SK-N-SH (cell line): Measurements from ENCODE around the gene DCAF6. TPM values are rescaled to one million over a fixed set of nuclear protein-coding genes. Genes with fewer than 3 reads are reported as not detected.

Source experiments
- CTCF ChIA-PET: fragments of 300-600, 350-600 bp; formaldehyde crosslinking; extraction: SDS; loops from one replicate; lab custom pipeline; 2021; lab: Yijun Ruan, JAX
- POLR2A ChIA-PET: fragments of 350-600 bp; sonication (Branson Sonifier 250); formaldehyde crosslinking; extraction: SDS; loops from one replicate; lab custom pipeline; 2020; ENCODE audit warnings: antibody characterized with exemption, inconsistent platforms; lab: Yijun Ruan, JAX
- DNase-seq: peaks from one replicate; pipeline ENCODE4 v3.0.0; 2012
- H2AFZ ChIP-seq: fragments of 200-600 bp; sonication (generic); 2 replicates; pipeline ENCODE4 v1.8.1; 2016; ENCODE audit warnings: antibody characterized with exemption, mild to moderate bottlenecking, low read depth
- H3F3A ChIP-seq: fragments of 200-600 bp; sonication (generic); replicated peaks from 2 replicates; pipeline ENCODE3; 2016; ENCODE audit warnings: antibody characterized with exemption, mild to moderate bottlenecking; ENCODE audit not compliant: insufficient read depth
- H3K27ac ChIP-seq, 2 experiments: fragments of 200-500 bp in 1 of 2; fragments of 200-600 bp in 1 of 2; sonication (Bioruptor generic) in 1 of 2; sonication (generic), shearing (Covaris generic) in 1 of 2; 2 replicates each; pipeline versions ENCODE4 v1.5.1 to v1.6.1; 2014 to 2016; ENCODE audit warnings: low read depth in 2 of 2, inconsistent platforms in 1 of 2, low read length in 1 of 2, mild to moderate bottlenecking in 1 of 2, mixed read lengths in 1 of 2
- H3K27me3 ChIP-seq: fragments of 200-600 bp; sonication (generic), shearing (Covaris generic); 2 replicates; pipeline ENCODE4 v1.6.1; 2016; ENCODE audit warnings: mixed run types; ENCODE audit not compliant: insufficient read depth
- H3K36me3 ChIP-seq, 2 experiments: fragments of 200-500 bp in 1 of 2; fragments of 200-600 bp in 1 of 2; sonication (Bioruptor generic) in 1 of 2; sonication (generic) in 1 of 2; replicated peaks in 1 of 2; 2 replicates each; pipeline versions ENCODE3 to v1.5.1; 2014 to 2016; ENCODE audit warnings: low read length in 1 of 2, mild to moderate bottlenecking in 1 of 2; ENCODE audit not compliant: insufficient read depth in 2 of 2, control insufficient read depth in 1 of 2
- H3K4me1 ChIP-seq, 2 experiments: fragments of 200-500 bp in 1 of 2; fragments of 200-600 bp in 1 of 2; sonication (Bioruptor generic) in 1 of 2; sonication (generic), shearing (Covaris generic) in 1 of 2; 2 replicates each; pipeline versions ENCODE4 v1.5.1 to v1.6.1; 2014 to 2016; ENCODE audit warnings: low read depth in 1 of 2, low read length in 1 of 2, mixed run types in 1 of 2; ENCODE audit not compliant: insufficient read depth in 2 of 2, control insufficient read depth in 1 of 2
- H3K4me2 ChIP-seq: fragments of 200-600 bp; sonication (generic), shearing (Covaris generic); 2 replicates; pipeline ENCODE4 v1.6.1; 2017; ENCODE audit warnings: mixed run types
- H3K4me3 ChIP-seq, 2 experiments: fragments of 200-500 bp in 1 of 2; fragments of 200-600 bp in 1 of 2; sonication (Bioruptor generic) in 1 of 2; sonication (generic), shearing (Covaris generic) in 1 of 2; 2 replicates each; pipeline versions ENCODE4 v1.5.1 to v1.8.1; 2014 to 2016; ENCODE audit warnings: low read depth in 2 of 2, inconsistent platforms in 1 of 2, low read length in 1 of 2, mild to moderate bottlenecking in 1 of 2, mixed read lengths in 1 of 2, moderate library complexity in 1 of 2
- H3K79me2 ChIP-seq: fragments of 200-600 bp; sonication (generic); 2 replicates; pipeline ENCODE4 v1.8.1; 2017; ENCODE audit warnings: mild to moderate bottlenecking; ENCODE audit not compliant: insufficient read depth
- H3K9ac ChIP-seq: fragments of 200-600 bp; sonication (generic); 2 replicates; pipeline ENCODE4 v1.6.1; 2017; ENCODE audit warnings: mixed run types
- H3K9me2 ChIP-seq: fragments of 200-600 bp; sonication (generic); 2 replicates; pipeline ENCODE4 v1.6.1; 2017; ENCODE audit warnings: mixed run types
- H3K9me3 ChIP-seq: fragments of 200-600 bp; sonication (generic); 2 replicates; pipeline ENCODE4 v1.6.1; 2017; ENCODE audit warnings: mixed run types, mild to moderate bottlenecking, moderate library complexity
- H4K20me1 ChIP-seq: fragments of 200-600 bp; sonication (generic); 2 replicates; pipeline ENCODE4 v1.6.1; 2017; ENCODE audit warnings: mild to moderate bottlenecking, mixed run types; ENCODE audit not compliant: insufficient read depth
- CHD2 ChIP-seq: fragments of 150-350 bp; IDR thresholded peaks from 2 replicates; pipeline ENCODE4 v1.6.1; 2018; ENCODE audit warnings: low read length; ENCODE audit not compliant: partially characterized antibody
- FOXJ3 ChIP-seq: sonication (generic); formaldehyde crosslinking; IDR thresholded peaks from 2 replicates; pipeline ENCODE4 v1.5.1; 2020; ENCODE audit warnings: mild to moderate bottlenecking, missing genetic modification reagents
- GABPA ChIP-seq: IDR thresholded peaks from 2 replicates; pipeline ENCODE4 v1.4.0; 2012; ENCODE audit warnings: low read depth, mild to moderate bottlenecking
- POLR2AphosphoS5 ChIP-seq: IDR thresholded peaks from 2 replicates; pipeline ENCODE4 v1.6.1; 2012; ENCODE audit warnings: low read depth, low read length
- RAD21 ChIP-seq: IDR thresholded peaks from 2 replicates; pipeline ENCODE4 v1.6.1; 2012; ENCODE audit warnings: mild to moderate bottlenecking, low read length
- RCOR1 ChIP-seq: fragments of 150-350 bp; IDR thresholded peaks from 2 replicates; pipeline ENCODE4 v1.6.1; 2017; ENCODE audit warnings: antibody characterized with exemption, low read length
- SIN3A ChIP-seq: IDR thresholded peaks from 2 replicates; pipeline ENCODE4 v1.6.1; 2012; ENCODE audit warnings: low read depth, mild to moderate bottlenecking, low read length, moderate library complexity, borderline replicate concordance
- TAF1 ChIP-seq: IDR thresholded peaks from 2 replicates; pipeline ENCODE4 v1.6.1; 2012; ENCODE audit warnings: low read depth, mild to moderate bottlenecking, low read length, moderate library complexity, borderline replicate concordance
- TEAD4 ChIP-seq: IDR thresholded peaks from 2 replicates; pipeline ENCODE4 v1.4.0; 2012; ENCODE audit warnings: mild to moderate bottlenecking, borderline replicate concordance; ENCODE audit not compliant: insufficient read depth
- WGBS: methylation state at CpG from one replicate; pipeline ENCODE4 v1.1.6; 2017; ENCODE audit warnings: low lambda C conversion rate; 5-methylcytosine and 5-hydroxymethylcytosine counted together
- polyA plus RNA-seq, 3 experiments: library from polyadenylated mRNA; depleted of rRNA; stranded (reverse); fragments of >200 nt; gene quantifications; 2 replicates each; pipeline ENCODE4 v1.2.3, GENCODE V29; 2012
- TF ChIP-seq, protein P1 (sequence below): fragments of 150-350 bp; IDR thresholded peaks from 2 replicates; pipeline ENCODE4 v1.6.1; 2016; ENCODE audit warnings: mild to moderate bottlenecking, low read depth, low read length
- TF ChIP-seq, protein P2 (sequence below): IDR thresholded peaks from 2 replicates; pipeline ENCODE4 v1.4.0; 2012; ENCODE audit warnings: low read depth, borderline replicate concordance
- TF ChIP-seq, protein P3 (sequence below): IDR thresholded peaks from 2 replicates; pipeline ENCODE4 v1.4.0; 2012; ENCODE audit warnings: low read depth, borderline replicate concordance
- TF ChIP-seq, protein P4 (sequence below): IDR thresholded peaks from 2 replicates; pipeline ENCODE4; 2012
- TF ChIP-seq, protein P5 (sequence below): IDR thresholded peaks from 2 replicates; pipeline ENCODE4 v1.6.1; 2012; ENCODE audit warnings: mild to moderate bottlenecking, low read depth, low read length, moderate library complexity
- TF ChIP-seq, protein P6 (sequence below): IDR thresholded peaks from 2 replicates; pipeline ENCODE4 v1.4.0; 2012; ENCODE audit warnings: low read depth
- TF ChIP-seq, protein P7 (sequence below): fragments of 200-600 bp; sonication (generic); IDR thresholded peaks from 2 replicates; pipeline ENCODE4 v1.6.1; 2017; ENCODE audit warnings: antibody characterized with exemption, mild to moderate bottlenecking, moderate library complexity

DCAF6 gene
- polyA plus RNA-seq, 1 of the 3 experiments (the other 2 are of a cell fraction) = 31.3 TPM

DNA sequence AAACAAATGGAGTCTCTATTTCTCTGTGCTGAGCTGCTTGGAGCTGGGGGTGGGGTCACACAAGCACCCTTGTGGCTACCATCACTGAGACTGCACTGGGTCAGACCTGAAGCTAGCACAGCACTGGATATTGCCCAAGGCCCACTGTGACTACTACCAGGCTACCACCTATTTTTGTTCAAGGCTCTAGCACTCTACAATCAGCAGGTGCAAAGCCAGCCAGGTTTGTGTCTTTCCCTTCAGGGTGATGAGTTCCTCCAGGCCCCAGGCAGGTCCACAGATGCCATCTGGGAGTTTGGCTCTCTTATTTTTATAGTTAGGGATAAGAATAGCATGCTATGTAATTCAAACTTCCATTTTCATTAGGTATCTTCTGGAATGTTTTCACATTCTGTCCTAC lies 46.1 kb upstream of the DCAF6 start:
- no peaks in the 10 kb centered on the region for H3F3A ChIP-seq
- no peak for DNase-seq
- H3K36me3 ChIP-seq = no peaks in the 10 kb centered on the region
- no peaks in the 10 kb centered on the region for H3K9me2 ChIP-seq
- H3K27ac ChIP-seq = no peak overlapping the region
- H4K20me1 ChIP-seq = no peaks in the 10 kb centered on the region
- CTCF ChIA-PET = no interaction called here
- no peak for TF ChIP-seq GABPA
- TF ChIP-seq, all 33 proteins: peak for 0
- Histone ChIP-seq H3K79me2 (no peaks in the 10 kb centered on the region), H3K9ac (no peak overlapping the region), H3K4me1 (no peaks in the 10 kb centered on the region), H3K4me2 (no peak overlapping the region), H2AFZ (no peak overlapping the region), H3K9me3 (no peaks in the 10 kb centered on the region), H3K27me3 (no peaks in the 10 kb centered on the region), H3K4me3 (no peak overlapping the region)
- POLR2A ChIA-PET = no interaction called here

DNA sequence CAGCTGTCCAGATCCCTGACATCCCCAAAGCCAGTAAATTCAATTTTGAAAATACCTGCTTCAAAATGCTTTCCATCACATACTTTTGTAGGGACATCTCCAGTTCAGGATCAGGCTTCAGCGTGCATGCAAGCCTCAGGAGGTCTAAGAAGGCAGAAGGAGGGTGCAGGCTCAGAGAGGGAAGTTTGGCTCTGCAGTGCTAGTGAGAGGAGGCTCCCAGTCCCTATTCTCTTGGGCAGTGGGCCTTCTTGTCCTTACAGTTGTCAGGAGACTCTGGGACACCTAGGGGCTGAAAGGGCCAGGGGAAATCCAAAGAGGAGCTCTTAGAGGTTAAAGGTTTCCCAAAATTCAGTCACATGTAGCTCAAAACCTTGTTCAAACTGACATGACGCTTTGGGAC lies 42.7 kb upstream of the DCAF6 start:
- Histone ChIP-seq H3K4me1 (no peaks in the 10 kb centered on the region), H3K79me2 (no peaks in the 10 kb centered on the region), H3F3A (no peaks in the 10 kb centered on the region), H2AFZ (no peak overlapping the region), H3K9me2 (no peaks in the 10 kb centered on the region), H3K9me3 (no peaks in the 10 kb centered on the region), H3K4me3 (no peak overlapping the region), H3K36me3 (no peaks in the 10 kb centered on the region), H4K20me1 (no peaks in the 10 kb centered on the region), H3K4me2 (no peak overlapping the region), H3K9ac (no peak overlapping the region), H3K27me3 (no peaks in the 10 kb centered on the region), H3K27ac (no peak overlapping the region)
- DNase-seq = no peak
- POLR2A ChIA-PET = no interaction called here
- CTCF ChIA-PET = interaction anchor here (0.7 to 1.2 kb wide), 2 partner anchors 15 to 21 kb away, joined by 3 read pairs; no protein-coding TSS in a partner anchor
- 83% methylated on average over 2 of the region's 2 CpGs for WGBS
- TF ChIP-seq TEAD4 = no peak
- TF ChIP-seq FOXJ3 = no peak
- TF ChIP-seq, protein P1, sequence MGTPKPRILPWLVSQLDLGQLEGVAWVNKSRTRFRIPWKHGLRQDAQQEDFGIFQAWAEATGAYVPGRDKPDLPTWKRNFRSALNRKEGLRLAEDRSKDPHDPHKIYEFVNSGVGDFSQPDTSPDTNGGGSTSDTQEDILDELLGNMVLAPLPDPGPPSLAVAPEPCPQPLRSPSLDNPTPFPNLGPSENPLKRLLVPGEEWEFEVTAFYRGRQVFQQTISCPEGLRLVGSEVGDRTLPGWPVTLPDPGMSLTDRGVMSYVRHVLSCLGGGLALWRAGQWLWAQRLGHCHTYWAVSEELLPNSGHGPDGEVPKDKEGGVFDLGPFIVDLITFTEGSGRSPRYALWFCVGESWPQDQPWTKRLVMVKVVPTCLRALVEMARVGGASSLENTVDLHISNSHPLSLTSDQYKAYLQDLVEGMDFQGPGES = no peak
- TF ChIP-seq, protein P2, sequence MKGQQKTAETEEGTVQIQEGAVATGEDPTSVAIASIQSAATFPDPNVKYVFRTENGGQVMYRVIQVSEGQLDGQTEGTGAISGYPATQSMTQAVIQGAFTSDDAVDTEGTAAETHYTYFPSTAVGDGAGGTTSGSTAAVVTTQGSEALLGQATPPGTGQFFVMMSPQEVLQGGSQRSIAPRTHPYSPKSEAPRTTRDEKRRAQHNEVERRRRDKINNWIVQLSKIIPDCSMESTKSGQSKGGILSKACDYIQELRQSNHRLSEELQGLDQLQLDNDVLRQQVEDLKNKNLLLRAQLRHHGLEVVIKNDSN = no peak
- TF ChIP-seq, protein P3, sequence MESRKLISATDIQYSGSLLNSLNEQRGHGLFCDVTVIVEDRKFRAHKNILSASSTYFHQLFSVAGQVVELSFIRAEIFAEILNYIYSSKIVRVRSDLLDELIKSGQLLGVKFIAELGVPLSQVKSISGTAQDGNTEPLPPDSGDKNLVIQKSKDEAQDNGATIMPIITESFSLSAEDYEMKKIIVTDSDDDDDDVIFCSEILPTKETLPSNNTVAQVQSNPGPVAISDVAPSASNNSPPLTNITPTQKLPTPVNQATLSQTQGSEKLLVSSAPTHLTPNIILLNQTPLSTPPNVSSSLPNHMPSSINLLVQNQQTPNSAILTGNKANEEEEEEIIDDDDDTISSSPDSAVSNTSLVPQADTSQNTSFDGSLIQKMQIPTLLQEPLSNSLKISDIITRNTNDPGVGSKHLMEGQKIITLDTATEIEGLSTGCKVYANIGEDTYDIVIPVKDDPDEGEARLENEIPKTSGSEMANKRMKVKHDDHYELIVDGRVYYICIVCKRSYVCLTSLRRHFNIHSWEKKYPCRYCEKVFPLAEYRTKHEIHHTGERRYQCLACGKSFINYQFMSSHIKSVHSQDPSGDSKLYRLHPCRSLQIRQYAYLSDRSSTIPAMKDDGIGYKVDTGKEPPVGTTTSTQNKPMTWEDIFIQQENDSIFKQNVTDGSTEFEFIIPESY = no peak
- TF ChIP-seq GABPA = no peak
- no peak for TF ChIP-seq RCOR1
- no peak for TF ChIP-seq SIN3A
- TF ChIP-seq, protein P4, sequence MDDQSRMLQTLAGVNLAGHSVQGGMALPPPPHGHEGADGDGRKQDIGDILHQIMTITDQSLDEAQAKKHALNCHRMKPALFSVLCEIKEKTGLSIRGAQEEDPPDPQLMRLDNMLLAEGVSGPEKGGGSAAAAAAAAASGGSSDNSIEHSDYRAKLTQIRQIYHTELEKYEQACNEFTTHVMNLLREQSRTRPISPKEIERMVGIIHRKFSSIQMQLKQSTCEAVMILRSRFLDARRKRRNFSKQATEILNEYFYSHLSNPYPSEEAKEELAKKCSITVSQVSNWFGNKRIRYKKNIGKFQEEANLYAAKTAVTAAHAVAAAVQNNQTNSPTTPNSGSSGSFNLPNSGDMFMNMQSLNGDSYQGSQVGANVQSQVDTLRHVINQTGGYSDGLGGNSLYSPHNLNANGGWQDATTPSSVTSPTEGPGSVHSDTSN = no peak
- TF ChIP-seq, protein P5, sequence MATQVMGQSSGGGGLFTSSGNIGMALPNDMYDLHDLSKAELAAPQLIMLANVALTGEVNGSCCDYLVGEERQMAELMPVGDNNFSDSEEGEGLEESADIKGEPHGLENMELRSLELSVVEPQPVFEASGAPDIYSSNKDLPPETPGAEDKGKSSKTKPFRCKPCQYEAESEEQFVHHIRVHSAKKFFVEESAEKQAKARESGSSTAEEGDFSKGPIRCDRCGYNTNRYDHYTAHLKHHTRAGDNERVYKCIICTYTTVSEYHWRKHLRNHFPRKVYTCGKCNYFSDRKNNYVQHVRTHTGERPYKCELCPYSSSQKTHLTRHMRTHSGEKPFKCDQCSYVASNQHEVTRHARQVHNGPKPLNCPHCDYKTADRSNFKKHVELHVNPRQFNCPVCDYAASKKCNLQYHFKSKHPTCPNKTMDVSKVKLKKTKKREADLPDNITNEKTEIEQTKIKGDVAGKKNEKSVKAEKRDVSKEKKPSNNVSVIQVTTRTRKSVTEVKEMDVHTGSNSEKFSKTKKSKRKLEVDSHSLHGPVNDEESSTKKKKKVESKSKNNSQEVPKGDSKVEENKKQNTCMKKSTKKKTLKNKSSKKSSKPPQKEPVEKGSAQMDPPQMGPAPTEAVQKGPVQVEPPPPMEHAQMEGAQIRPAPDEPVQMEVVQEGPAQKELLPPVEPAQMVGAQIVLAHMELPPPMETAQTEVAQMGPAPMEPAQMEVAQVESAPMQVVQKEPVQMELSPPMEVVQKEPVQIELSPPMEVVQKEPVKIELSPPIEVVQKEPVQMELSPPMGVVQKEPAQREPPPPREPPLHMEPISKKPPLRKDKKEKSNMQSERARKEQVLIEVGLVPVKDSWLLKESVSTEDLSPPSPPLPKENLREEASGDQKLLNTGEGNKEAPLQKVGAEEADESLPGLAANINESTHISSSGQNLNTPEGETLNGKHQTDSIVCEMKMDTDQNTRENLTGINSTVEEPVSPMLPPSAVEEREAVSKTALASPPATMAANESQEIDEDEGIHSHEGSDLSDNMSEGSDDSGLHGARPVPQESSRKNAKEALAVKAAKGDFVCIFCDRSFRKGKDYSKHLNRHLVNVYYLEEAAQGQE = no peak
- TF ChIP-seq RAD21 = no peak
- TF ChIP-seq, protein P6, sequence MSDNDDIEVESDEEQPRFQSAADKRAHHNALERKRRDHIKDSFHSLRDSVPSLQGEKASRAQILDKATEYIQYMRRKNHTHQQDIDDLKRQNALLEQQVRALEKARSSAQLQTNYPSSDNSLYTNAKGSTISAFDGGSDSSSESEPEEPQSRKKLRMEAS = no peak
- no peak for TF ChIP-seq CHD2
- TF ChIP-seq, protein P7, sequence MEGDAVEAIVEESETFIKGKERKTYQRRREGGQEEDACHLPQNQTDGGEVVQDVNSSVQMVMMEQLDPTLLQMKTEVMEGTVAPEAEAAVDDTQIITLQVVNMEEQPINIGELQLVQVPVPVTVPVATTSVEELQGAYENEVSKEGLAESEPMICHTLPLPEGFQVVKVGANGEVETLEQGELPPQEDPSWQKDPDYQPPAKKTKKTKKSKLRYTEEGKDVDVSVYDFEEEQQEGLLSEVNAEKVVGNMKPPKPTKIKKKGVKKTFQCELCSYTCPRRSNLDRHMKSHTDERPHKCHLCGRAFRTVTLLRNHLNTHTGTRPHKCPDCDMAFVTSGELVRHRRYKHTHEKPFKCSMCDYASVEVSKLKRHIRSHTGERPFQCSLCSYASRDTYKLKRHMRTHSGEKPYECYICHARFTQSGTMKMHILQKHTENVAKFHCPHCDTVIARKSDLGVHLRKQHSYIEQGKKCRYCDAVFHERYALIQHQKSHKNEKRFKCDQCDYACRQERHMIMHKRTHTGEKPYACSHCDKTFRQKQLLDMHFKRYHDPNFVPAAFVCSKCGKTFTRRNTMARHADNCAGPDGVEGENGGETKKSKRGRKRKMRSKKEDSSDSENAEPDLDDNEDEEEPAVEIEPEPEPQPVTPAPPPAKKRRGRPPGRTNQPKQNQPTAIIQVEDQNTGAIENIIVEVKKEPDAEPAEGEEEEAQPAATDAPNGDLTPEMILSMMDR = no peak
- no peak for TF ChIP-seq TAF1
- TF ChIP-seq POLR2AphosphoS5 = no peak
